ENCODE results near the gene PNMA8B.

Gene PNMA8B

DNA sequence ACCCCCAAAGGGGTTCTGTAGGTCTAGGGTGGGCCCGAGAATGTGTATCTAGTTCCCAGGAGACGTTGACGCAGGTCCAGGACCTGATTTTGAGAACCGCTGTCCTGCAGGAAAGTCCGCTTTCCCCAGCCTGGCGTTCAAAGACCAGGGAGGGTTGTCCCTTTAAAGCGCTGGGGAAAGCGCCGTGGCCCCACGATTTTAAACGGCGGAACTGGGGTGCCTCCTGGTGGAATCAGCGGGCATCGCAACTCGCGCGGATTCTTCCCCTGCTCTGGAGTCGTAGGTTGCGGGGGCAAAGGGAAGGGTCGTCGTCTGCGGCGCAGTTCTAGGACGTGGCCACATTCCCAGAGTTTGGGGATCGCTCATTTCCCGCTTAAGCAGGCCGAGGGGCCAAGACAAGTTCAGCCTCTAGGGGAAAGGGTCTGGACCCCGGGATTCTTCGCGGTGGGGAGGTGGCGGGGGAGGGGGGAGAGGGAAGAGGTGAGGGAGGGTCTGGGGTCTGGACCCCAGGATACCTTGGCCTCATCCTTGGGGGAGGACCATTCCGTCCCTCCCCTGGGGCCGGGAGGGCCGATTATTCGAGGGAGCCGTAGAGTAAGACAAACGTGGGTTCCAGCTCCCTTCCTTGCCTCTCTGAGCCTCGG lies 7.7 kb downstream of the PNMA8B start (continued):
- TF ChIP-seq ZSCAN4 (tag by site-specific recombination; IDR thresholded peaks at IDR 0.05) (no peak), YY1 (tag by site-specific recombination; IDR thresholded peaks at IDR 0.05) (no peak), ZNF157 (tag by site-specific recombination; IDR thresholded peaks at IDR 0.05) (no peak), ZNF146 (tag by site-specific recombination; IDR thresholded peaks at IDR 0.05) (no peak), ZNF138 (tag by site-specific recombination; IDR thresholded peaks at IDR 0.05; ENCODE audit: borderline replicate concordance) (no peak), ZBTB48 (tag by site-specific recombination; IDR thresholded peaks at IDR 0.05) (0 out of 2 replicates have a peak, but pooled peaks have one; percentile 45), ZNF776 (tag by site-specific recombination; IDR thresholded peaks at IDR 0.05; ENCODE audit: borderline replicate concordance) (no peak), EGR2 (tag by site-specific recombination; IDR thresholded peaks at IDR 0.05; ENCODE audit: low read depth) (peak; percentile 11; the same call in 1 of the 2 replicates), HOXC10 (CRISPR knock-in tag; IDR thresholded peaks at IDR 0.05) (no peak)

- CTCF ChIA-PET: interaction anchor here (0.5 to 4.0 kb wide), 27 partner anchors 11 to 459 kb away, joined by 3 to 89 read pairs (median 4); partner anchors contain the start of gene CCDC8
- POLR2A ChIA-PET: interaction anchor here (0.5 kb wide), 1 partner anchor 51 kb away, joined by 3 read pairs; no protein-coding TSS in a partner anchor
- no peak for TF ChIP-seq ZNF658 (tag by site-specific recombination; IDR thresholded peaks at IDR 0.05)
- no peak for TF ChIP-seq ZNF366 (tag by site-specific recombination; conservative IDR thresholded peaks at IDR 0.05)
- TF ChIP-seq ZNF768 (tag by site-specific recombination; IDR thresholded peaks at IDR 0.05): 0 out of 2 replicates have a peak, but pooled peaks have one; percentile 9
- H3K9me3 ChIP-seq (ENCODE audit: control insufficient read depth, insufficient read depth, low read depth, low read length): no peaks in the 10 kb centered on the region
- peak overlapping the region; percentile 11 for H3K4me3 ChIP-seq (ENCODE audit: low read depth, low read length)
- H3K27ac ChIP-seq (ENCODE audit: extremely low read depth, low read depth, low read length): no peak overlapping the region
- no peaks in the 10 kb centered on the region for H3K36me3 ChIP-seq (ENCODE audit: control insufficient read depth in 2 of 2, insufficient read depth in 1 of 2, low read length in 2 of 2)
- peaks cover 5% of the 10 kb centered on the region; the same call in 1 of the 2 replicates for H3K4me1 ChIP-seq (ENCODE audit: control insufficient read depth, insufficient read depth, low read length)
Measured at GRCh38 chr19:46487178-46487801, 8.4 kb downstream of the PNMA8B start.

- ChIA-PET CTCF (no interaction called here), POLR2A (no interaction called here)
- Histone ChIP-seq H3K4me3 (ENCODE audit: low read depth, low read length) (no peak overlapping the region), H3K36me3 (ENCODE audit: control insufficient read depth in 2 of 2, insufficient read depth in 1 of 2, low read length in 2 of 2) (no peaks in the 10 kb centered on the region), H3K4me1 (ENCODE audit: control insufficient read depth, insufficient read depth, low read length) (peaks cover 5% of the 10 kb centered on the region; the same call in 1 of the 2 replicates), H3K27ac (ENCODE audit: extremely low read depth, low read depth, low read length) (no peak overlapping the region), H3K9me3 (ENCODE audit: control insufficient read depth, insufficient read depth, low read depth, low read length) (no peaks in the 10 kb centered on the region)
- TF ChIP-seq ZNF433 (tag by site-specific recombination; IDR thresholded peaks at IDR 0.05; ENCODE audit: low read depth): no peak
- TF ChIP-seq ZFHX2 (tag by site-specific recombination; conservative IDR thresholded peaks at IDR 0.05): peak; percentile 95
- 0 out of 2 replicates have a peak, but pooled peaks have one; percentile 48 for TF ChIP-seq ZNF777 (tag by site-specific recombination; IDR thresholded peaks at IDR 0.05; ENCODE audit: borderline replicate concordance)
- TF ChIP-seq EGR2 (tag by site-specific recombination; IDR thresholded peaks at IDR 0.05; ENCODE audit: low read depth): peak; percentile 79
- TF ChIP-seq ZNF791 (tag by site-specific recombination; IDR thresholded peaks at IDR 0.05): no peak
- peak; percentile 40; the same call in 1 of the 2 replicates for TF ChIP-seq ZNF600 (tag by site-specific recombination; IDR thresholded peaks at IDR 0.05)
Measured at GRCh38 chr19:46486358-46486757, 9.3 kb downstream of the PNMA8B start.

DNA sequence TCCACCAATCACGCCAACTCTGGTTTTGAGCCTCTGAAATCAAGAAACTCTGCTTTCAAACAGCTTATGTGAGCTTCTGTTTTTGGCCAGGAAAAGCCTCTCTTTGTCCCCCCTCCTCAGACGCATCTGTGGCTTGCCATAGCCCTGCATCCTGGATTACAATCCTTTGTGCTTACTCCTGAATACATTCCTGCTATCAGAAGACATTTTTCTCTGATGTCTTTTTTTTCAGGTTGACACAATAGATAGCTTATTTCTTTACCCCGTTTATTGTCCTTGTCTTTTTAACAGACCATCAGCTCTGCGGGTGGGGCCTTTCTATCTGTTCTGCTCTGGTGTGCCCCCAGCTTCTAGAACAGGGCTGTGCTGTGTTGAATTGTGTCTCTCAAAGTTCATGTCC lies 11.0 kb downstream of the PNMA8B start:
- H3K4me1 ChIP-seq (ENCODE audit: control insufficient read depth, insufficient read depth, low read length): peaks cover 12% of the 10 kb centered on the region
- POLR2A ChIA-PET: interaction anchor here (0.7 to 1.0 kb wide), 2 partner anchors 71 to 72 kb away, joined by 3 to 4 read pairs; partner anchors contain the start of gene CCDC8
- no peaks in the 10 kb centered on the region; a peak in 1 of 3 replicates for H3K36me3 ChIP-seq (ENCODE audit: control insufficient read depth in 2 of 2, insufficient read depth in 1 of 2, low read length in 2 of 2)
- TF ChIP-seq ZNF510 (tag by site-specific recombination; IDR thresholded peaks at IDR 0.05; ENCODE audit: insufficient replicate concordance): no peak
- H3K4me3 ChIP-seq (ENCODE audit: low read depth, low read length): no peak overlapping the region
- CTCF ChIA-PET: interaction anchor here (0.6 to 6.7 kb wide), 13 partner anchors 11 to 475 kb away, joined by 3 to 51 read pairs (median 4); no protein-coding TSS in a partner anchor
- H3K27ac ChIP-seq (ENCODE audit: extremely low read depth, low read depth, low read length): no peak overlapping the region
- H3K9me3 ChIP-seq (ENCODE audit: control insufficient read depth, insufficient read depth, low read depth, low read length): no peaks in the 10 kb centered on the region

All from HEK293 (cell line).